ENCODE data around the gene ACAN.

The ACAN gene

DNA sequence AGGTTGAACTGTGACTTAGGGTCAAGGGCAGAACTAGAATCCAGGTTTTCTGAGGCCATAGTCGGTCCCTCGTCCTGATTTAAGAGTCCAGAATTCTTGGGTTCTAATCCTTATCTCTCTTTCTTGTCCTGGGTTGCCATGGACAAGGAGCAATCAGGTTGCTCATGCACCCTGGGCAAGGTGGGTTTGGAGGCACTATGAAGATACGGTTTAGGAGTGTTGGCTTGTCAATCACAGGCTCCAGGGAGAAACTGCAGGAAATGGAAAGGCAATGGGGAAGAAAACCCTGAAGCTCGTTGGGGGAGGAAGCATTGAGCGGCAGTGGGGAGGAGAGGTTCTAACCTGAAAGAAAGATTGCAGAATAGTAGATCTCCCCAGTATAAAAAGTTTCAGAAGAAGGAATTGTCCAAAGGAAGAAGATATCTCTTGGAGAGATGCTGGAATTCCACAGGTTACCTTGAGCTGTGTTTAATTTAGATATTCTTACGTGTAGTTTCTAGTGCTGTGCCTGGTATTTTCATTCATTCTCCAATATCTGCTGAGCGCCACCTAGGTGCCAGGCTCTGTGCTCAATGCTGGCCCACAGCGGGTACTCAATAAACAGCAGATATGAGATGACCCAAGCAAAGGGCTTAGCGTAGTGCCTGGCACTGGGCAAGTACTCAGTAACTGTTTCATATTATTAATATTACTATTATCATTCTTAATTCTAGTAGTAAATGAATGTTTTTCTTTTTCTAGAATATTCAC, 2.0 kb downstream of the ACAN start:
- H3K4me1 Mint-ChIP-seq: peaks cover 7% of the 10 kb centered on the region
- ATAC-seq (replicated peaks; ENCODE audit: extremely low read depth, poor library complexity, severe bottlenecking) (no peak), DNase-seq (ENCODE audit: low spot score in 2 of 2) (no peak)
- H3K36me3 Mint-ChIP-seq (ENCODE audit: insufficient read depth): peaks cover 3% of the 10 kb centered on the region
- H3K27me3 Mint-ChIP-seq: peaks cover 79% of the 10 kb centered on the region
- no peak overlapping the region for H3K27ac Mint-ChIP-seq (ENCODE audit: low read depth)
- H3K9me3 Mint-ChIP-seq: no peaks in the 10 kb centered on the region
- H3K4me3 Mint-ChIP-seq: no peak overlapping the region

DNA sequence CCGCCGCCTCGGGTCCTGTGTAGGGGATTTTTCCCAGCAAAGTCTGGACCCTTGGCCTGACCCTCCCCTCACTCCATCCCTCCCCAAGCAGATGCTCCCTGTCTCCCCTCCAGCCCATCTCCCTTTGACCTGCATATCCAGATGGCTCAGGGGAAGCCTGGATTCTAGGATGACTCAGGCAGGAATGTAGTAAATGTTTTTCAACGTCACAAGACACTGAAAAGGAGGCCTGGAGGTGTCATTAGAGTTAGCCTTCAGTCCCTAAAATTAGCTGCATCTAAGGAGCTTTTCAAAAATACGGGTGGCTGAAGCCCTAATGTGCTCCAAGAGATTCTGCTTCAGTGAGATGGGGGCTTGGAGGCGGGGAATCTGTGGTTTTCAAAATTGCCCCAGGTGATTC, 7.2 kb downstream of the ACAN start:
- no peak for ATAC-seq (replicated peaks; ENCODE audit: extremely low read depth, poor library complexity, severe bottlenecking)
- H3K27me3 Mint-ChIP-seq: peaks cover 84% of the 10 kb centered on the region

DNA sequence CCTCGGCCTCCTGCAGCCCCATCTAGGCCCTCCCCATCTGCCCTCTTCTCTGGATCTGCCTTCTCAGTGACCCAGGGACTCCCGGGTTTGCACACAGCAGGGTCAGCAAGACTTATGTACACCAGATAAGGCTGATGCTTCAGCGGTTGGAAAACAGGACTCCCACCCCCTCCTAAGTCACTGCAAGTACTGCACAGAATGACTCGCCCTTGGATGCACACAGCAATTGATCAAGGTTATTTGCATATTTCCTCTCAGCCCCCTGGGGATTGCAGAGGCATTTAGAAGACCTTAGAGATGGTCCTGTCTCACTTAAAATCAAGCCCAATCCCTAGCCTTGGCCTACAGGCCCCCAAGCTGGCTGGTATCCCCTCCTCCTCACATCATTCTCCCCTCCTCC, 8.9 kb downstream of the ACAN start:
- H3K27me3 Mint-ChIP-seq: peaks cover 67% of the 10 kb centered on the region
- H3K4me3 Mint-ChIP-seq: no peak overlapping the region
- no peak overlapping the region for H3K27ac Mint-ChIP-seq (ENCODE audit: low read depth)
- H3K4me1 Mint-ChIP-seq: no peaks in the 10 kb centered on the region
- DNase-seq (ENCODE audit: low spot score in 2 of 2) (no peak), ATAC-seq (replicated peaks; ENCODE audit: extremely low read depth, poor library complexity, severe bottlenecking) (no peak)
- no peaks in the 10 kb centered on the region for H3K9me3 Mint-ChIP-seq
- peaks cover 2% of the 10 kb centered on the region for H3K36me3 Mint-ChIP-seq (ENCODE audit: insufficient read depth)

More for the DNA sequence above, 7.2 kb downstream of the ACAN start:
- Mint-ChIP-seq H3K27ac (ENCODE audit: low read depth) (no peak overlapping the region), H3K36me3 (ENCODE audit: insufficient read depth) (peaks cover 2% of the 10 kb centered on the region), H3K9me3 (no peaks in the 10 kb centered on the region), H3K4me1 (no peaks in the 10 kb centered on the region), H3K4me3 (no peak overlapping the region)
- no peak for DNase-seq (ENCODE audit: low spot score in 2 of 2)

DNA sequence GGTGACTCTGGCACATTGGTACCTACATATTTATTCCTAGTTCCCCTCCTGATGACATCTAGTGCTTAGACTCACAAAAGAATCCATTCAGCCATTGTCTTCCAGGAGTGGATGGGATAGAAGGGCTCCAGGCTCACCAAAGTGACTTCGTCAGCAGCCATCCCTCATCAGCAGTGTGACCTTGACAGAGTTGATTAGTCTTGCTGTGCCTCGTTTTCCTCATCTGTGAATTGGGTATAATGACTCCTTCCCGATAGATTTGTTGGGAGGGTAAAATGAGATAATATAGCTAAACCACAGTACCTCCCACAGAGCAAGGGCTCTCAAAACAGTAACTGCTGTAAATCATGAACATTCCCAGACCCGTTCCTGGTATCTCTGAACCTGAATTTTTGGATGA, 10.7 kb downstream of the ACAN start:
- no peak overlapping the region for H3K4me3 Mint-ChIP-seq
- no peaks in the 10 kb centered on the region for H3K9me3 Mint-ChIP-seq
- H3K4me1 Mint-ChIP-seq: no peaks in the 10 kb centered on the region
- H3K27me3 Mint-ChIP-seq: peaks cover 61% of the 10 kb centered on the region
- ATAC-seq (replicated peaks; ENCODE audit: extremely low read depth, poor library complexity, severe bottlenecking) (no peak), DNase-seq (ENCODE audit: low spot score in 2 of 2) (no peak)
- H3K36me3 Mint-ChIP-seq (ENCODE audit: insufficient read depth): no peaks in the 10 kb centered on the region
- no peak overlapping the region for H3K27ac Mint-ChIP-seq (ENCODE audit: low read depth)

DNA sequence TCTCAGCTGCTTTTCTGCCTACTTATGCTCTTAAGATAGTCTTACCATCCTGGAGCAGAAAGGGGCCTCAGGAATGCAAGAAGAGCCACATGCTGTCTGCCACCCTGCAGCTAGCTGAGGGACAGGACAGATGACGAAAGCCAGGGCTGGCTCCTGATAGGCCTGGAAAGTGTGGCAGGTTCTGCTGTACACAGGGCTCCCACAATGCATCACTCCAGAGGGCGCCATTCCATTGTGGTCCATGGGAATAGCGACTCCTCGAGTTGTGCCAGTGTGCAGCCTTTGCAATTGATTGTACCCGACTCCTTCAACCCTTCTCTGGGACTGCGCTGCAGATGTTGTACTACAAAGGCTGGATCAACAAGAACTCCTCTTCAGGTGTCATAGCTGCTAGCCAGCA, 11.2 kb downstream of the ACAN start:
- H3K36me3 Mint-ChIP-seq (ENCODE audit: insufficient read depth): no peaks in the 10 kb centered on the region
- no peak overlapping the region for H3K27ac Mint-ChIP-seq (ENCODE audit: low read depth)
- H3K9me3 Mint-ChIP-seq: no peaks in the 10 kb centered on the region
- ATAC-seq (replicated peaks; ENCODE audit: extremely low read depth, poor library complexity, severe bottlenecking): no peak
- no peaks in the 10 kb centered on the region for H3K4me1 Mint-ChIP-seq
- peaks cover 60% of the 10 kb centered on the region for H3K27me3 Mint-ChIP-seq
- DNase-seq (ENCODE audit: low spot score in 2 of 2): no peak
- no peak overlapping the region for H3K4me3 Mint-ChIP-seq

DNA sequence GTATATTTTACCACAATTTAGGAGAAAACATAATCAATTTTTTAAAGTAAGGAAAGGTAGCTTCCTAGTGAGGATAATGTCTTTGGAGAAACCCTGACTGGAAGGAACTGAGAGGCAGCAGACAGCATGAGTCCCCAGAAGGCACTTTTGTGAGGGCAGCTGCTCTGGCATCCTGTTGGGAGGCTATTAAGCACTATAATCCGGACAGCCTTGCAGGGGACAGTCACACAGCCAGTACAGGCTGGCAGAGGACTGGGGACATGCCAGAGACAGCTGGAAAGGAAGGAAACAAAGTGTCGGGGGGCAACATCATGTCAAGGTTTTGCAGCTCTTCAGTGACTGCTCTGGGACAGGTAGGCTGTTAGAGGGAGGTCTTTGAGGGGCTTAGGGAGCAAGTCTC, 15.7 kb downstream of the ACAN start:
- no peak for ATAC-seq (replicated peaks; ENCODE audit: extremely low read depth, poor library complexity, severe bottlenecking)
- Mint-ChIP-seq H3K9me3 (no peaks in the 10 kb centered on the region), H3K27ac (ENCODE audit: low read depth) (no peak overlapping the region), H3K4me3 (no peak overlapping the region), H3K4me1 (no peaks in the 10 kb centered on the region), H3K27me3 (peaks cover 58% of the 10 kb centered on the region), H3K36me3 (ENCODE audit: insufficient read depth) (no peaks in the 10 kb centered on the region)
- no peak for DNase-seq (ENCODE audit: low spot score in 2 of 2)

DNA sequence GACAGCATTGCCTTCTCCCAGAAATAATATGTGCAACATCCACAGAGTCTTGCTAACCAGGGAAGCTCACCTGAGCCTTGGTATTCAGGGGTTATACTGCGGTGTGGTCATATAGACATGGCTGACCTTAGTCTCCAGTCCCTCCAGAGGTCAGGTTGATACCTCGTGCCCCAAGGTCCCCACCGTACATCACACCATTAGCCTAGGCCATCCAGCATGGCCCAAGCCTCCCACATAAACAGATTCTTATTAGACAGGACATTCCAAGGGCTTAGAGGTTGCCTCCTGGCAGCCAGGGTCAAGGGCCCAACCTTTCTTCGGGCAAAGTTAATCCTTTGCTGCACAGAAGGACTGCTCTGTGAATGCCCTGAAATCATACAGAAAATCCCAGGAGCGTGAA, 18.8 kb downstream of the ACAN start:
- DNase-seq (ENCODE audit: low spot score in 2 of 2) (no peak), ATAC-seq (replicated peaks; ENCODE audit: extremely low read depth, poor library complexity, severe bottlenecking) (no peak)
- peaks cover 63% of the 10 kb centered on the region for H3K27me3 Mint-ChIP-seq
- H3K4me3 Mint-ChIP-seq: no peak overlapping the region
- H3K9me3 Mint-ChIP-seq: no peaks in the 10 kb centered on the region
- H3K4me1 Mint-ChIP-seq: no peaks in the 10 kb centered on the region
- H3K36me3 Mint-ChIP-seq (ENCODE audit: insufficient read depth): no peaks in the 10 kb centered on the region
- no peak overlapping the region for H3K27ac Mint-ChIP-seq (ENCODE audit: low read depth)

DNA sequence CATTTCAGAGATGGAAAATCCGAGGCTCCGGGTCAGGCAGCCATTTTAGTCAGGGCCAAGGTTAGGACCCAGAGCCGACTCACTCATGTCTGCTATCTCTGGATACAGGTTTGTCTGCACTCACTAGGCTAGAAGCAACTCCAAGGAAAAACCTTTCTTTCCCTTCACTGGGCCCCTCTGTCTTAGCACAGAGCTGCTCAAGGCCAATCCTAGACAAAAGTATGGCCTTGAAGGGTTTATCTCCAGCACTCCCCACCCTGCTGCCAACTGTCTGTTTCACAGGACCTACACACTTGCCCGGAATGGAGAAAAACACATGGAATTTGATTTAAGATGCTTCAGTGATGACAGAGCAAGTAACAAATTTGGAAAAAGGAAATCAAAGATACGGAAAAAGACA, 25.6 kb downstream of the ACAN start:
- no peak for ATAC-seq (replicated peaks; ENCODE audit: extremely low read depth, poor library complexity, severe bottlenecking)
- H3K4me1 Mint-ChIP-seq: no peaks in the 10 kb centered on the region
- no peak for DNase-seq (ENCODE audit: low spot score in 2 of 2)
- H3K27me3 Mint-ChIP-seq: peaks cover 15% of the 10 kb centered on the region
- H3K27ac Mint-ChIP-seq (ENCODE audit: low read depth): no peak overlapping the region
- no peak overlapping the region for H3K4me3 Mint-ChIP-seq
- no peaks in the 10 kb centered on the region for H3K9me3 Mint-ChIP-seq
- H3K36me3 Mint-ChIP-seq (ENCODE audit: insufficient read depth): no peaks in the 10 kb centered on the region

DNA sequence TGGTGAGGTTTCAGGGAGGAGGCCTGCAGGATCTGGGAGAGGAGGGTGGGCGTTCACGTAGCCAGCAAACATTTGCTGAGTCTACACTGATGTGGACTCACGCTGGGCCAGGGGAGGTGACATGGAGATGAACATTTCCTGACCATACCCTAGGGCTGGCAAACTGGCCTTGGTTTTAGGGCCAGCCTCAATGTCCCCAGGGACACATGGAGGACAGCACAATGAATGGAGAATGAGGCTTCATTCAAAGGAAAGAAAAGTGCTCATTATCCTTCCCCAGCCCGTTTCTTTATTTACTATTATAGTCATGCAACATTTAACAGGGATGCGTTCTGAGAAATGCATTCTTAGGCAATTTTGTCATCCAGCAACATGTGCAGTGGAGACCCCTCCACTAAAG, 26.8 kb downstream of the ACAN start:
- Mint-ChIP-seq H3K27me3 (peaks cover 10% of the 10 kb centered on the region), H3K4me1 (no peaks in the 10 kb centered on the region), H3K27ac (ENCODE audit: low read depth) (no peak overlapping the region), H3K4me3 (no peak overlapping the region), H3K36me3 (ENCODE audit: insufficient read depth) (no peaks in the 10 kb centered on the region), H3K9me3 (no peaks in the 10 kb centered on the region)
- DNase-seq (ENCODE audit: low spot score in 2 of 2): no peak
- no peak for ATAC-seq (replicated peaks; ENCODE audit: extremely low read depth, poor library complexity, severe bottlenecking)

DNA sequence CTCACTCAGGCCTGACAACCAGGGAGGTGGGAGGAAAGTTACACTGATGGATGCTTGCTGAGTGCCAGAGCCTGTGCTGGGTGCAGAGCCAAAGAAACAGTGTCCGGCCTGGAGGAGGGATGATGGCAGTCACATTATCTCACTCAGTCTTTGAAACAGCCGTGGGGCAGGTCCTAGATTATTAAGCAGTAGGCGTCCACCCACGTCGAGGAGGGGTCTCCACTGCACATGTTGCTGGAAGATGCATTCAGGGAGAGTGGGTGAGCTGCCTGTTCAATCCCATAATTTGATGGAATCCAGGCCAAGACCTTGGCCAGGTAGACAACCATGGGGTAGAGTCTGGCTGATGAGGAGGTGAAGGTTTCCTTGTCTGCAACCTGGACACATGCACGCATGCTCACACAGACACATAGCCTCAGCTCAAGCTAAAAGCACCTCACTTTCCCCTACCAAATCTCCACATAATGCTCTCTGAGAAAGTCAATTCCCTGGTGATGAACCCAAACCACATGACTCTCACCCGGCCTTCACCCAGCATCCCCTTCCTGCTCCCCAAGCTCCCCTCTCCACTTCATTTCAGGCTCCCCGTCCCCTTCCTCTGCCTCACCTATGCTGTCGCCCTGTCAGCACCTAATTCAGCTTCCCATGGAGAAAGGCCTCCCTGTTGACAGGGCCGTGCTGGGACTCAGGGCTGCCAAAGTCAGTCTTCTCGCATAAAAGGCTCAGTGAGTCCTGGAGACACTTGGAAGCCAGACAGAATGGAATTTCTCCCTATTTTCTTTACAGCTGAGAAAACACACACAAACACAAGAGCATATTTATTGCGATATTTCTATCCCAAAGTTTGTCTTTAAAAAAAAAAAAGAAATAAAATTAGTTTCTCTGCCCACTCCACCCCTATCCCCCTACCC, 29.8 kb downstream of the ACAN start:
- Mint-ChIP-seq H3K27me3 (no peaks in the 10 kb centered on the region), H3K4me1 (no peaks in the 10 kb centered on the region), H3K36me3 (ENCODE audit: insufficient read depth) (no peaks in the 10 kb centered on the region), H3K27ac (ENCODE audit: low read depth) (no peak overlapping the region), H3K9me3 (no peaks in the 10 kb centered on the region), H3K4me3 (no peak overlapping the region)
- no peak for DNase-seq (ENCODE audit: low spot score in 2 of 2)
- no peak for ATAC-seq (replicated peaks; ENCODE audit: extremely low read depth, poor library complexity, severe bottlenecking)

DNA sequence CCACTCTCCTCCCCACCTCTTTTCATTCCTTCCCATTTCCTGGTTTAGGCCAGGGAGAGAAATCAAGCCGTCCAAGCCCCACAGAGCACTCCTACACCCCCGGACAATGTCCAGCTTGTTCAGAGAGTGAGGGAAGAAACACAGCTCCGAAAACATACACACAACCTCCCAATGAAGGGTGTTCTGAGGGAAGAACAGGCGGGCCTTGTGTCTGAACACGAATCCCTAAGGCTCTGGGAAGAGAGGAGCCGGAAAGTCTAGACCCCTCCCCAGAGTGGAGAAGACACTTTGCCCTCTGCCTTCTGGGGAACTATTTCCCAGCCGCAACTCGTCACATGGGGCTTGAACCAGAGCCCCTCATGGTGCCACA, 30.5 kb downstream of the ACAN start:
- no peak for ATAC-seq (replicated peaks; ENCODE audit: extremely low read depth, poor library complexity, severe bottlenecking)
- DNase-seq (ENCODE audit: low spot score in 2 of 2): no peak
- Mint-ChIP-seq H3K36me3 (ENCODE audit: insufficient read depth) (no peaks in the 10 kb centered on the region), H3K9me3 (no peaks in the 10 kb centered on the region), H3K4me3 (no peak overlapping the region), H3K27ac (ENCODE audit: low read depth) (no peak overlapping the region), H3K4me1 (no peaks in the 10 kb centered on the region), H3K27me3 (peaks cover 2% of the 10 kb centered on the region)

DNA sequence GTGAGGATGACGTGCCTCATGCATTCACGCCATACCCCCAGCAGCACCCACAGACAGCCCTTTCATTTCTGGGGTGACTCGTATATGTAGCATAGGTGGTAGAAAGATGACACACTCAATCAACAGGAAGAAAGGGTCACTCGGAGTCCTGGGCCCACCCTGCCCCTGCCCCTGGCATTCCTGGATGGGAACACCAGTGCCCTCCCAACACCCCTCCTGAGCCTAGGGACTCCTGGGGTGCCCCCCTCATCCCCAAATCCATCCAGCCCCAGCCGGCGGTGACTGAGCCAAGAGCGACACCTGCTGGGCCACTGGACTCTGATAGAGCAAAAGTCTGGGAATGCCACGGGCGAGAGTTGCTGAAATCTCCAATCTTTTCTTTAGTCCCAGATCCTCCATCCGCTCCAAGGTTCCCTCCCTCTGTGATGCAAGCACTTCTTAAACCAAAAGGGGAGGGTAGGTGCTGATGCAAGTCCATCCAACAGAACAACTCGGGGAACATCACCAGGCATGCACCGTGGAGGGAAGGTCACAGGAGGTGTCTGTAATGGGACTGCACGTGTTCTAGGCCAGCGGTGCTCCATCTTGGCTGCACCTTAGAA, 31.1 kb downstream of the ACAN start:
- Mint-ChIP-seq H3K27ac (ENCODE audit: low read depth) (no peak overlapping the region), H3K9me3 (no peaks in the 10 kb centered on the region), H3K27me3 (peaks cover 8% of the 10 kb centered on the region), H3K36me3 (ENCODE audit: insufficient read depth) (peaks cover 2% of the 10 kb centered on the region), H3K4me3 (no peak overlapping the region), H3K4me1 (no peaks in the 10 kb centered on the region)
- DNase-seq (ENCODE audit: low spot score in 2 of 2) (no peak), ATAC-seq (replicated peaks; ENCODE audit: extremely low read depth, poor library complexity, severe bottlenecking) (no peak)

DNA sequence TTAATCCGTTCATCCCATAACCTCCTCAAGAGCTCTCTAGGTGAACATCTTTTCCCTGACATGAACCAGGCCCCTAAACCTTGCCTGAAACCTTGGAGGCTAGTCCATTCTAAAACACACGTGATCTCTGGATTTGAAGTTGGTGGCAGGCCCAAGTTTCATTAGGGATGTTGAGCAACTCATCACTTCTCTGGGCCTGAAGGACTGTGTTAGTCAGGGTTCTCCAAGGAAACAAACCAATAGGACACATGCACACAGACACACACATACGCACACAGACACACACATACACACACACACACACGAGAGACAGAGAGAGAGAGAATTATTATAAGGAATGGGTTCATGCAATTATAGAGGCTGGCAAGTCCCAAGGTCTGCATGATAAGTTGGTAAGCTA, 31.9 kb downstream of the ACAN start:
- DNase-seq (ENCODE audit: low spot score in 2 of 2) (no peak), ATAC-seq (replicated peaks; ENCODE audit: extremely low read depth, poor library complexity, severe bottlenecking) (no peak)
- no peak overlapping the region for H3K27ac Mint-ChIP-seq (ENCODE audit: low read depth)
- H3K4me1 Mint-ChIP-seq: no peaks in the 10 kb centered on the region
- H3K4me3 Mint-ChIP-seq: no peak overlapping the region
- H3K9me3 Mint-ChIP-seq: no peaks in the 10 kb centered on the region
- peaks cover 13% of the 10 kb centered on the region for H3K27me3 Mint-ChIP-seq
- peaks cover 2% of the 10 kb centered on the region for H3K36me3 Mint-ChIP-seq (ENCODE audit: insufficient read depth)

Data from central memory CD8-positive, alpha-beta T cell (primary cell).